Mucosa of rectum (tissue), 2 donors: ENCODE results near the gene CAND2.
"Not testable (repeated sequence)": the region's sequence is repeated elsewhere in the genome, so short reads cannot be mapped to it uniquely, and the experiment has no call there.

Experiments used
- H3K27ac ChIP-seq, 2 donors: one replicate each; pipeline ENCODE4 v1.7.0; 2013; ENCODE audit warnings: inconsistent platforms in 2 of 2, low read depth in 2 of 2, low read length in 2 of 2
- H3K27me3 ChIP-seq, 2 donors: one replicate each; pipeline ENCODE4 v1.7.0; 2013; ENCODE audit warnings: low read length in 2 of 2; ENCODE audit not compliant: control insufficient read depth in 2 of 2, insufficient read depth in 2 of 2
- H3K36me3 ChIP-seq, 2 donors: one replicate each; pipeline ENCODE4 v1.7.0; 2013; ENCODE audit warnings: low read length in 2 of 2; ENCODE audit not compliant: control insufficient read depth in 2 of 2, insufficient read depth in 2 of 2
- H3K4me1 ChIP-seq, 2 donors: one replicate each; pipeline ENCODE4 v1.7.0; 2013; ENCODE audit warnings: low read length in 2 of 2, mild to moderate bottlenecking in 1 of 2; ENCODE audit not compliant: control insufficient read depth in 2 of 2, insufficient read depth in 2 of 2
- H3K4me3 ChIP-seq, 2 donors: one replicate each; pipeline ENCODE4 v1.7.0; 2013; ENCODE audit warnings: low read length in 2 of 2
- H3K9ac ChIP-seq, 2 donors: one replicate each; pipeline ENCODE4 v1.7.0; 2013; ENCODE audit warnings: low read length in 2 of 2, low read depth in 1 of 2, mild to moderate bottlenecking in 1 of 2
- H3K9me3 ChIP-seq, 2 donors: one replicate each; pipeline ENCODE4 v1.7.0; 2013; ENCODE audit warnings: low read length in 2 of 2; ENCODE audit not compliant: control insufficient read depth in 2 of 2
- donor health status: healthy.
- donor health status: Normal muscosa, but diverticular disease.

CAND2 gene

GRCh38 chr3:12838179-12838965 is 41.9 kb downstream of the CAND2 start:
- Histone ChIP-seq H3K36me3 (peaks cover 60 to 64% of the 10 kb centered on the region in 2 donors), H3K27ac (no peak overlapping the region), H3K4me3 (no peak overlapping the region)

GRCh38 chr3:12839156-12839946 is 42.9 kb downstream of the CAND2 start:
- no peak overlapping the region for H3K27ac ChIP-seq
- peaks cover 15 to 19% of the 10 kb centered on the region in 2 donors for H3K4me1 ChIP-seq
- H3K9me3 ChIP-seq, result no peaks in the 10 kb centered on the region
- peaks cover 53 to 54% of the 10 kb centered on the region in 2 donors for H3K36me3 ChIP-seq
- H3K27me3 ChIP-seq, result no peaks in the 10 kb centered on the region
- no peak overlapping the region for H3K9ac ChIP-seq
- peak overlapping the region in 1 of 2 donors; percentile 98 for H3K4me3 ChIP-seq

More at GRCh38 chr3:12838179-12838965, 41.9 kb downstream of the CAND2 start:
- no peaks in the 10 kb centered on the region for H3K9me3 ChIP-seq
- peaks cover 15 to 19% of the 10 kb centered on the region in 2 donors for H3K4me1 ChIP-seq
- H3K9ac ChIP-seq, result peak overlapping the region in 1 of 2 donors; percentile 5
- H3K27me3 ChIP-seq, result no peaks in the 10 kb centered on the region

GRCh38 chr3:12840148-12840547 is 43.7 kb downstream of the CAND2 start:
- peak overlapping the region; percentile 97 to 98 for H3K4me3 ChIP-seq
- H3K9ac ChIP-seq, result peak overlapping the region; percentile 82 to 97
- H3K9me3 ChIP-seq, H3K27me3 ChIP-seq, H3K27ac ChIP-seq: not testable (repeated sequence)
- peaks cover 46% of the 10 kb centered on the region in 2 donors for H3K36me3 ChIP-seq
- peaks cover 15 to 19% of the 10 kb centered on the region in 2 donors for H3K4me1 ChIP-seq

DNA sequence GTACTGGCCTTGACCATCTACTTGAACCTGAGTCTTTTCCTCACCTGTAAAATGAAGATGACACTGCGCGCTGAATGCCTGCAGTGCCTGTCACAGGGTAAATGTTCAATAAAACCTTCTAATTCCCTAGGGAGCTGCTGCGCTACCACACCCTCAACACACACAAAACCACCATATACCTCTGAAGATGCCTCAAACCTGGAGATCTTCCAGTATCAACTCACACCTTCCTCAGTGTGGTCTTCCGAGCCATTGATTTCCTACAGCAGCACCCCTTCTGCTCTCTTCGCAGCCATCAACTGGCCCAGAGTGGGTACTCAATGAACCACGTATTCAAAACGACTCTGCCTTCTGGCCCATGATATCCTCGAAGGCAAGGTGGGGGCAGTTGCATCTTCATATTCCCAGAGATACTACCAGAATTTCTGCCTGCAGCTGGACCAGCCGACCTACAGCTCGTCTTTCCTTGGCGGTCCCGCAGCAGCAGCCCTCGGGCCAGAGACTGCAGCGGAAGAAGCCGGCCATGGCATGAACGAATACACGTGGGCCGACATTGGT is 44.2 kb downstream of the CAND2 start:
- Histone ChIP-seq H3K4me3 (peak overlapping the region; percentile 97 to 98), H3K27ac (peak overlapping the region; percentile 86), H3K4me1 (peaks cover 15 to 19% of the 10 kb centered on the region in 2 donors), H3K9ac (peak overlapping the region; percentile 82 to 97), H3K9me3 (no peaks in the 10 kb centered on the region), H3K27me3 (no peaks in the 10 kb centered on the region), H3K36me3 (peaks cover 41% of the 10 kb centered on the region in 2 donors)

- H3K36me3 ChIP-seq, result peaks cover 34% of the 10 kb centered on the region in 2 donors
- peak within 1 kb of the TSS; percentile 82 to 97 for H3K9ac ChIP-seq
- H3K4me3 ChIP-seq, result peak within 1 kb of the TSS; percentile 97 to 98
- peaks cover 15 to 19% of the 10 kb centered on the region in 2 donors for H3K4me1 ChIP-seq
- H3K27me3 ChIP-seq, result no peaks in the 10 kb centered on the region
- peak within 1 kb of the TSS; percentile 86 for H3K27ac ChIP-seq
- H3K9me3 ChIP-seq, result no peaks in the 10 kb centered on the region
Measured at GRCh38 chr3:12841149-12841969, 44.9 kb downstream of the CAND2 start, which contains the start of gene RPL32. Gene RPL32 (minus strand): TSS chr3:12841565. CDS start chr3:12840237, 1,328 bp downstream.

DNA sequence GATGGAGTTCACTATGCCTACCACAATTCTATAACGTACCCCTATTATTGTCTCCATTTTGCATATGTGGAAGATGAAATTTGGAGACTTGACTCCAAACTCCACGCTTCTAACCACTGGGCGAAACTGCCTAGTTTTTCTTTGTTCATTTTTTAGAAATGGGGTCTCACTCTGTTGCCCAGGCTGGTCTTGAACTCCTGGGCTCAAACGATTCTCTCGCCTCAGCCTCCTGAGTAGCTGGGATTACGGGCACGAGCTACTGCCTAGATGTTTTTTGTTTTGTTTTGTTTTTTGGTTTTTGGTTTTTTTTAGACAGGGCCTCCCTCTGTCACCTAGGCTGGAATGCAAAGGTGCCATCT is 45.5 kb downstream of the CAND2 start:
- Histone ChIP-seq H3K4me1 (peaks cover 15 to 19% of the 10 kb centered on the region in 2 donors), H3K9me3 (no peaks in the 10 kb centered on the region), H3K4me3 (peak overlapping the region; percentile 97 to 98), H3K9ac (peak overlapping the region in 1 of 2 donors; percentile 42), H3K27ac (peak overlapping the region in 1 of 2 donors; percentile 86), H3K27me3 (no peaks in the 10 kb centered on the region), H3K36me3 (peaks cover 28% of the 10 kb centered on the region in 2 donors)

DNA sequence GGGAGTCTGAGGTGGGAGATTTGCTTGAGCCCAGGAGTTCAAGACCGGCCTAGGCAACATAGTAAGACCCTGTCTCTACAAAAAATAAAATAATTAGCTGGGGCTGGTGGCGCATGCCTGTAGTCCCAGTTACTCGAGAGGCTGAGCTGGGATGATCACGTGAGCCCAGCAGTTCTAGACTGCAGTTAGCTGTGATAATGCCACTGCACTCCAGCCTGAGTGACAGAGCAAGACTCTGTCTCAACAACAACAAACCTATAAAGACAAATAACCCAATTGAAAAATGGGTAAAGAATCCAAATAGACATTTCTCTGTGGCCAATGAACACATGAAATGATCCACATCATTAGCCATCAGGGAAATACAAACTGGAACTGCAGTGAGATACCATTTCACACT is 46.0 kb downstream of the CAND2 start:
- H3K9me3 ChIP-seq, result no peaks in the 10 kb centered on the region
- H3K9ac ChIP-seq, result peak overlapping the region in 1 of 2 donors; percentile 42
- H3K27ac ChIP-seq, result no peak overlapping the region
- peaks cover 23% of the 10 kb centered on the region in 2 donors for H3K36me3 ChIP-seq
- peaks cover 15 to 19% of the 10 kb centered on the region in 2 donors for H3K4me1 ChIP-seq
- no peaks in the 10 kb centered on the region for H3K27me3 ChIP-seq
- H3K4me3 ChIP-seq, result no peak overlapping the region

DNA sequence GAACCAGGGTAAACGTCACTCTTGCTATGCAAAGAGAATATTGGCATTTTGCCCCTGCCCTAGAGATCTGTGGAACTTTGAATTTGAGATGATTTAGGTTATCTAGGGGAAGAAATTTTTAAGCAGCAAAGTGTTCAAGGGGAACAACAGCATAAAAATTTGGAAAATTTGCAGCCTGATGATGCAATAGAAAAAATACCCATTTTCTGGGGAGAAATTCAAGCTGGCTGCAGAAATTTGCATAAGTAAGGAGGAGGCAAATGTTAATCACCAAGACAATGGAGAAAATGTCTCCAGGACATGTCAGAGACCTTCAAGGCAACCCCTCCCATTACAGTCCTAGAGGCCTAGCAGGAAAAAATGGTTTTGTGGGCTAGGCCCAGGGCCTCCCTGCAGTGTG is 49.3 kb downstream of the CAND2 start:
- no peaks in the 10 kb centered on the region for H3K36me3 ChIP-seq
- H3K27ac ChIP-seq, result no peak overlapping the region
- H3K9ac ChIP-seq, result no peak overlapping the region
- H3K4me1 ChIP-seq, result peaks cover 0 to under 1% of the 10 kb centered on the region in 2 donors
- H3K9me3 ChIP-seq, result no peaks in the 10 kb centered on the region
- H3K4me3 ChIP-seq, result no peak overlapping the region
- no peaks in the 10 kb centered on the region for H3K27me3 ChIP-seq

DNA sequence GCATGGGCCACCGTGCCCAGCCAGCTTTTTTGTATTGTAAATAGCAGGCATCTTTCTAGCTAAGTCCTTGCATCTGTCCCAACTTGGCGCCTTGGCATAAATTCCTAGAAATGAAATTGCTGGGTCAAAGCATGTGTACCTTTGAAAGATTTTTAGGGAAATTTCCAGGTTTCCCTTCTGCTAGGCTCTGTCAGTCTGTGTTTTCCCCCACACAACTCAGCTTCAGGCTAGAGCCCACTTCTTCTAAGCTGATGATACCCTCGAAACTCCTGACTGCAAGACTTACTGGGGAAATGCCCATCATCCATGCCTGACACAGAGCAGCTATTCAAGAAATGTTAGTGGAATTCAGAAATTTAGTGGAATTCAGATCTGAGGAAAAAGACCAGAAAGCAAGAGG is 55.7 kb downstream of the CAND2 start:
- peaks cover 0 to 3% of the 10 kb centered on the region in 2 donors for H3K27me3 ChIP-seq
- H3K36me3 ChIP-seq, result no peaks in the 10 kb centered on the region
- no peaks in the 10 kb centered on the region for H3K4me1 ChIP-seq
- H3K9ac ChIP-seq, result no peak overlapping the region
- no peak overlapping the region for H3K4me3 ChIP-seq
- no peak overlapping the region for H3K27ac ChIP-seq
- no peaks in the 10 kb centered on the region for H3K9me3 ChIP-seq
